BLaER1 (cell line): ENCODE results near the gene MGAT4B.
A peak's percentile ranks its signal among the peaks of the same experiment; 100 is the strongest.

Experiments used
- H3K27ac ChIP-seq: shearing (Covaris generic); formaldehyde crosslinking; 2 replicates; pipeline ENCODE4 v1.8.1; 2022
- H3K27me3 ChIP-seq: shearing (Covaris generic); formaldehyde crosslinking; 2 replicates; pipeline ENCODE4 v1.8.1; 2022
- H3K36me3 ChIP-seq: shearing (Covaris generic); formaldehyde crosslinking; 2 replicates; pipeline ENCODE4 v1.8.1; 2022
- H3K4me1 ChIP-seq: shearing (Covaris generic); formaldehyde crosslinking; 2 replicates; pipeline ENCODE4 v1.8.1; 2022
- H3K4me2 ChIP-seq: shearing (Covaris generic); formaldehyde crosslinking; 2 replicates; pipeline ENCODE4 v1.8.1; 2022
- H3K4me3 ChIP-seq: shearing (Covaris generic); formaldehyde crosslinking; 2 replicates; pipeline ENCODE4 v1.8.1; 2022
- H3K9ac ChIP-seq: shearing (Covaris generic); formaldehyde crosslinking; 2 replicates; pipeline ENCODE4 v1.8.1; 2022
- H3K9me3 ChIP-seq: shearing (Covaris generic); formaldehyde crosslinking; 2 replicates; pipeline ENCODE4 v1.8.1; 2022
- H4K20me1 ChIP-seq: shearing (Covaris generic); formaldehyde crosslinking; 2 replicates; pipeline ENCODE4 v1.8.1; 2022
- Cebpa-rat ChIP-seq: shearing (Covaris generic); IDR thresholded peaks from 2 replicates; pipeline ENCODE4 v1.8.1; 2022

The MGAT4B gene

GRCh38 chr5:179766726-179767455, 39.8 kb downstream of the MGAT4B start:
- Histone ChIP-seq H3K36me3 (peaks cover 84% of the 10 kb centered on the region), H3K4me2 (no peak overlapping the region), H3K4me1 (peaks cover 18% of the 10 kb centered on the region), H3K27me3 (no peaks in the 10 kb centered on the region), H4K20me1 (peaks cover 100% of the 10 kb centered on the region), H3K27ac (no peak overlapping the region), H3K4me3 (no peak overlapping the region), H3K9ac (no peak overlapping the region; the same call in 1 of the 2 replicates), H3K9me3 (no peaks in the 10 kb centered on the region)
- TF ChIP-seq Cebpa-rat: no peak

- peaks cover 25% of the 10 kb centered on the region for H3K4me1 ChIP-seq
- H3K27me3 ChIP-seq: no peaks in the 10 kb centered on the region
- no peak overlapping the region for H3K27ac ChIP-seq
- H3K4me3 ChIP-seq: no peak overlapping the region
- H3K9me3 ChIP-seq: no peaks in the 10 kb centered on the region
- H3K4me2 ChIP-seq: no peak overlapping the region
- TF ChIP-seq Cebpa-rat: no peak
- H3K9ac ChIP-seq: no peak overlapping the region; the same call in 1 of the 2 replicates
- H4K20me1 ChIP-seq: peaks cover 100% of the 10 kb centered on the region
- peaks cover 77% of the 10 kb centered on the region for H3K36me3 ChIP-seq
These were observed 40.5 kb downstream of the MGAT4B start for GRCh38 chr5:179766021-179766725.

- peaks cover 29% of the 10 kb centered on the region for H3K4me1 ChIP-seq
- H3K9ac ChIP-seq: no peak overlapping the region
- no peaks in the 10 kb centered on the region for H3K27me3 ChIP-seq
- no peak overlapping the region for H3K4me2 ChIP-seq
- peaks cover 100% of the 10 kb centered on the region for H4K20me1 ChIP-seq
- H3K36me3 ChIP-seq: peaks cover 69% of the 10 kb centered on the region
- no peak overlapping the region for H3K27ac ChIP-seq
- no peak overlapping the region for H3K4me3 ChIP-seq
- TF ChIP-seq Cebpa-rat: no peak
- no peaks in the 10 kb centered on the region for H3K9me3 ChIP-seq
These were observed 41.3 kb downstream of the MGAT4B start for GRCh38 chr5:179765400-179765799.

DNA sequence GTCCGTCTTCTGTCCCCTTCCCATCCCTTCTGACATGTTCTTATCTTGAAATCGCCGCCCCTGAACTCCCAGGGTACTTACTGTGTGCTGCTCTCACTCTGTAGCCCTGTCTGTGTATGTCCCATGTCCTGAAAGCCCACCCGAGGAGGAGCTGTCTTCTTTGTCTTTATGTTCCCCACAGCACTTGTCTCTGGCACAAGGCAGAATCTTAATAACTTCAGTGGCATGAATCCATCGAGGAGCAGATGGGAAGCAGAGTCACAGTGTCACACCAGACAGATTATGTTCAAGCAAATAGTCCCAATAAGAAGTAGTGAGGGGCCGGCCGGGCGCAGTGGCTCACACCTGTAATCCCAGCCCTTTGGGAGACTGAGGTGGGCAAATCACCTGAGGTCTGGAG, 42.6 kb downstream of the MGAT4B start:
- Histone ChIP-seq H3K36me3 (peaks cover 58% of the 10 kb centered on the region), H3K27me3 (no peaks in the 10 kb centered on the region), H4K20me1 (peaks cover 100% of the 10 kb centered on the region), H3K27ac (no peak overlapping the region), H3K9me3 (no peaks in the 10 kb centered on the region), H3K4me1 (peaks cover 36% of the 10 kb centered on the region), H3K9ac (no peak overlapping the region), H3K4me3 (no peak overlapping the region), H3K4me2 (no peak overlapping the region)
- TF ChIP-seq Cebpa-rat: no peak

DNA sequence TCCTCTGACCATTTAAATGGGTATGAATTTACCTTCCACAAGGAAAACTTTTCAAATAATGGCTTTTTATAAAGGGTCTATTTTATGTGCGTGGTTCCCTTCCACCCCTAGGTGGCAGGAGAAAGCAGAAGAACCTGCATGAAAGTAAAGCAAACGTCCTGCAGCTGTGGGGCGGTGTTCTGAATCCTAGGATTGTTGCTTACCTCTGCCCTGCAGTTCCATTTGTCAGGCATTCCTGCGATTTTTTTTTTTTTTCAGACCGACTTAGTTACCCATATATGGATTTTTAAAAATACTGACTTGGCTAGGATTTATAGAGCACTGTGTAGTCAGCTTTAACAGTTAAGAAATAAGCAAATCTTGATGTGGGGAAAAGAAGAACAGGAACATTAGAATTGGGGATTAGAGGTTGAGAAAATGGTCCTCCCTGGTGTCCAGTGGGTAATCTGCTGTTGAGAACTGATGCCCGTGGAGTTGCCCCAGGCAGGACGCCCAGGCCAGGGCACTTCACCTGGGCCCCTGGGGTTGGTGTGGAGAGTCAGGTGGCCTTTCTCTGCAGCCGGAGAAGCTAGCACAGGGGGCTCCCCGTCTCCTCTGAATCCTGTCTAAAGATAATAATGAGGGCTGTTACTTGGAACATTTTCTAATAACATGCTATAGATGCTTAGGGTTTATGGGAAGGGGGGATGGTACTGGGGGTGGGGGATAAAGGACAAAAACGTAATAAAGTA, 43.3 kb downstream of the MGAT4B start:
- Histone ChIP-seq H3K4me1 (peaks cover 36% of the 10 kb centered on the region), H3K4me3 (no peak overlapping the region), H3K36me3 (peaks cover 58% of the 10 kb centered on the region), H3K27me3 (no peaks in the 10 kb centered on the region), H4K20me1 (peaks cover 100% of the 10 kb centered on the region), H3K9me3 (no peaks in the 10 kb centered on the region), H3K27ac (no peak overlapping the region), H3K4me2 (no peak overlapping the region), H3K9ac (no peak overlapping the region)
- TF ChIP-seq Cebpa-rat: no peak

DNA sequence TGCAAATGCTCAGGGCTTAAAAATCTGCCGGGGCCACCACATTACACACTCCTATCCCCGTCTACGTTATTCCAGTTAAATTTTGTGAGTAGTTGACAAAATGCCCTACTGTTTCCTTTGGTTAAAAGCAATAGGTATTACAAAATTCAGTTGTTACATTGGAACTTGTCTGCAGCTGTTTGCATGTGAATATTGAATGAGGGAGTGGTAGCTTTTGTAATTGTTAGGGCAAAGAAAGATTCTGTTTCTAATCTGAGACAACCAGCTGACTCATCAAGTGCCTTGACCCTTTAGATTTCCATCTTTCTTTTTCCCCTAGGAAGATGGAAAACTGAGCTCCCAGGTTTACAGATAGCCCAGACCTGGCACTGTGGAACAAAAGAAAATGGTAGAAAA, 43.9 kb downstream of the MGAT4B start:
- H3K4me2 ChIP-seq: no peak overlapping the region
- no peak overlapping the region for H3K4me3 ChIP-seq
- H3K9me3 ChIP-seq: no peaks in the 10 kb centered on the region
- no peak for TF ChIP-seq Cebpa-rat
- no peaks in the 10 kb centered on the region for H3K27me3 ChIP-seq
- H3K9ac ChIP-seq: no peak overlapping the region
- peaks cover 55% of the 10 kb centered on the region for H3K36me3 ChIP-seq
- peaks cover 36% of the 10 kb centered on the region for H3K4me1 ChIP-seq
- no peak overlapping the region for H3K27ac ChIP-seq
- H4K20me1 ChIP-seq: peaks cover 100% of the 10 kb centered on the region

- Histone ChIP-seq H3K27me3 (no peaks in the 10 kb centered on the region), H3K36me3 (peaks cover 49% of the 10 kb centered on the region), H4K20me1 (peaks cover 100% of the 10 kb centered on the region), H3K9me3 (no peaks in the 10 kb centered on the region), H3K4me3 (no peak overlapping the region), H3K9ac (no peak overlapping the region; the same call in 1 of the 2 replicates), H3K27ac (peak overlapping the region; percentile 26; the same call in 1 of the 2 replicates), H3K4me1 (peaks cover 36% of the 10 kb centered on the region), H3K4me2 (peak overlapping the region; percentile 56)
- no peak for TF ChIP-seq Cebpa-rat
These were observed 44.4 kb downstream of the MGAT4B start for GRCh38 chr5:179762079-179762780.

DNA sequence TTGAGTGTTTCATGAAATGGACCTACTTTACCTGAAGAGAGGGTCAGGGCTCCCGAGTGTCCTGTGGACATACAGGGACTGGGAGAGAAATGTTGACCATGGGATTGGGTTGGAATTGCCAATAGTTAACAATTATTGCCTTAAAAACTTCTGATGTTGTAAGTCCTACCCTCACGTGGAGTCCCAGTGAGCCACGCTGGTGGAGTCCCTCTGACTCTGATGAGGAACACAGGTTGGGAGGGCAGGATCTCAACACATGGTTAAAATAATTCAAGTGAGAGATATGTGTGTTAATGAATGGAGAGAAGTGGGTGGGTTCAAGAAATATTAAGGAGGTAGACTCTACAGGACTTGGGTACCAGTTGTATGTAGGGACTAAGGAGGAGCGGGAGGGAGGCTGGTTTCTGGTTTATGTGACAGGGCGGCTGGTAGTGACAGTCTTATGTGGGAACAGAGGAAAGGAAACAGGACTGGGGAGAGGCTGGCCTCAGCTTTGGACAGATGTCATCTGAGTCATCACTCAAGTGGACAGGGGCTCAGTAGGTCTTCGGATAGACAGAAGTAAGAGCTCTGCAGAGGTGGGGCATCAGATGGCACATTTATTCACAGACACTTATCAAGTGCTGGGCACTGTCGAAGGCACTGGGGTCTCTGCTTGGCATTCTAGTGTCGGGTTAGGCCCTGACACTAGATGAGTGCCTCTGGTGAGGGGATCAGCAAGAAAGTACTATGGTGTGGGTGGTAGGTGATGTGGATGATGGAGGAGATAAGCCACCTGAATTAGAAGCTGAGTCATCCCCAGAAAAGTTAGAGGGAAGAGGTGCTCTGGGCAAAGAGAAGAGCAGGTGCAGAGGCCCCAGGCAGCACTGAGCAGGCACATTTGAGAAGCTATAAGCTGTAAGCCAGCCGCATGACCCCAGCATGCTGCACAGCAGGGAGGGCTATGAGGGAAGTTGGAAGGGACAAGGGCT, 46.8 kb downstream of the MGAT4B start:
- H3K9me3 ChIP-seq: no peaks in the 10 kb centered on the region
- peak overlapping the region; percentile 12; the same call in 1 of the 2 replicates for H3K9ac ChIP-seq
- TF ChIP-seq Cebpa-rat: no peak
- peaks cover 26% of the 10 kb centered on the region for H3K36me3 ChIP-seq
- H3K27me3 ChIP-seq: no peaks in the 10 kb centered on the region
- peaks cover 53% of the 10 kb centered on the region for H3K4me1 ChIP-seq
- no peak overlapping the region for H3K4me2 ChIP-seq
- no peak overlapping the region for H3K27ac ChIP-seq
- H3K4me3 ChIP-seq: no peak overlapping the region
- H4K20me1 ChIP-seq: peaks cover 100% of the 10 kb centered on the region
